HEK293 (cell line): ENCODE data around the gene DLG2.

Source experiments
- CTCF ChIA-PET: fragments of 350-600 bp; formaldehyde crosslinking; extraction: SDS; loops from one replicate; lab custom pipeline; 2021; ENCODE audit warnings: antibody characterized with exemption; lab: Yijun Ruan, JAX
- POLR2A ChIA-PET: fragments of 300-600 bp; formaldehyde crosslinking; extraction: SDS; loops from one replicate; lab custom pipeline; 2020; ENCODE audit warnings: antibody characterized with exemption, inconsistent platforms; lab: Yijun Ruan, JAX
- H3K27ac ChIP-seq: fragments of 200-500 bp; sonication (Bioruptor generic); 2 replicates; pipeline ENCODE4 v1.5.1; 2014; ENCODE audit warnings: low read depth, low read length, control low read depth, inconsistent platforms; ENCODE audit errors: extremely low read depth
- H3K36me3 ChIP-seq, 2 experiments: fragments of 200-500 bp in 1 of 2; sonication (Bioruptor generic) in 1 of 2; 1 replicate in 1 of 2; 2 replicates in 1 of 2; pipeline ENCODE4 v1.5.1; 2014 to 2017; ENCODE audit warnings: inconsistent platforms in 2 of 2, low read length in 2 of 2; ENCODE audit not compliant: control insufficient read depth in 2 of 2, insufficient read depth in 1 of 2
- H3K4me1 ChIP-seq: fragments of 200-500 bp; sonication (Bioruptor generic); 2 replicates; pipeline ENCODE4 v1.5.1; 2014; ENCODE audit warnings: mild to moderate bottlenecking, low read length, inconsistent platforms; ENCODE audit not compliant: control insufficient read depth, insufficient read depth
- H3K4me3 ChIP-seq: 2 replicates; pipeline ENCODE4 v1.5.1; 2011; ENCODE audit warnings: low read depth, mild to moderate bottlenecking, control low read depth, low read length, moderate library complexity
- H3K9me3 ChIP-seq: fragments of 200-500 bp; sonication (Bioruptor generic); 2 replicates; pipeline ENCODE4 v1.5.1; 2014; ENCODE audit warnings: low read depth, low read length, inconsistent platforms; ENCODE audit not compliant: control insufficient read depth, insufficient read depth
- GLI4 ChIP-seq: fragments of 450-650 bp; formaldehyde crosslinking; IDR thresholded peaks from 2 replicates; pipeline ENCODE4 v1.5.1; 2016; ENCODE audit warnings: missing biosample characterization, missing genetic modification characterization
- GLIS1 ChIP-seq: fragments of 450-650 bp; formaldehyde crosslinking; IDR thresholded peaks from 2 replicates; pipeline ENCODE4 v1.5.1; 2016; ENCODE audit warnings: missing biosample characterization, missing genetic modification characterization
- KLF16 ChIP-seq: fragments of 450-650 bp; formaldehyde crosslinking; IDR thresholded peaks from 2 replicates; pipeline ENCODE4 v1.5.1; 2017; ENCODE audit warnings: missing biosample characterization, missing genetic modification characterization
- SP3 ChIP-seq: fragments of 450-650 bp; formaldehyde crosslinking; IDR thresholded peaks from 2 replicates; pipeline ENCODE4 v1.5.1; 2016; ENCODE audit warnings: missing biosample characterization, missing genetic modification characterization
- TCF7L2 ChIP-seq: IDR thresholded peaks from 2 replicates; pipeline ENCODE4 v1.6.1; 2011; ENCODE audit warnings: low read depth, mild to moderate bottlenecking, inconsistent platforms, low read length, moderate library complexity, borderline replicate concordance
- ZIC2 ChIP-seq: fragments of 450-650 bp; formaldehyde crosslinking; IDR thresholded peaks from 2 replicates; pipeline ENCODE4 v1.5.1; 2016; ENCODE audit warnings: missing biosample characterization, missing genetic modification characterization
- ZNF114 ChIP-seq: fragments of 450-650 bp; formaldehyde crosslinking; IDR thresholded peaks from 2 replicates; pipeline ENCODE4 v1.5.0; 2017; ENCODE audit warnings: missing biosample characterization, missing genetic modification characterization
- ZNF184 ChIP-seq: fragments of 450-650 bp; IDR thresholded peaks from 2 replicates; pipeline ENCODE4 v1.5.1; 2018; ENCODE audit warnings: missing biosample characterization, mild to moderate bottlenecking, missing genetic modification characterization
- ZNF600 ChIP-seq: fragments of 450-650 bp; formaldehyde crosslinking; IDR thresholded peaks from 2 replicates; pipeline ENCODE4 v1.5.1; 2016; ENCODE audit warnings: missing biosample characterization, missing genetic modification characterization
- ZNF776 ChIP-seq: fragments of 450-650 bp; formaldehyde crosslinking; IDR thresholded peaks from 2 replicates; pipeline ENCODE4 v1.5.0; 2017; ENCODE audit warnings: missing biosample characterization, missing genetic modification characterization, borderline replicate concordance
- TF ChIP-seq, protein P1 (sequence below): fragments of 450-650 bp; formaldehyde crosslinking; IDR thresholded peaks from 2 replicates; pipeline ENCODE4 v1.5.1; 2016; ENCODE audit warnings: missing biosample characterization, missing genetic modification characterization
- TF ChIP-seq, protein P2 (sequence below): fragments of 450-650 bp; formaldehyde crosslinking; IDR thresholded peaks from 2 replicates; pipeline ENCODE4 v1.5.1; 2016; ENCODE audit warnings: missing biosample characterization, missing genetic modification characterization
- TF ChIP-seq, protein P3 (sequence below): fragments of 450-650 bp; formaldehyde crosslinking; IDR thresholded peaks from 2 replicates; pipeline ENCODE4 v1.5.1; 2016; ENCODE audit warnings: missing biosample characterization, missing genetic modification characterization
- TF ChIP-seq, protein P4 (sequence below): fragments of 450-650 bp; formaldehyde crosslinking; IDR thresholded peaks from 2 replicates; pipeline ENCODE4; 2016; ENCODE audit warnings: missing biosample characterization, missing genetic modification characterization
- TF ChIP-seq, protein P5 (sequence below): fragments of 450-650 bp; formaldehyde crosslinking; IDR thresholded peaks from 2 replicates; pipeline ENCODE4 v1.5.1; 2016; ENCODE audit warnings: missing biosample characterization, missing genetic modification characterization
- TF ChIP-seq, protein P6 (sequence below): fragments of 450-650 bp; formaldehyde crosslinking; conservative IDR thresholded peaks from 2 replicates; pipeline ENCODE4 v1.5.1; 2016; ENCODE audit warnings: low read depth, missing biosample characterization, missing genetic modification characterization
- TF ChIP-seq, protein P7 (sequence below): fragments of 450-650 bp; formaldehyde crosslinking; IDR thresholded peaks from 2 replicates; pipeline ENCODE4 v1.5.1; 2016; ENCODE audit warnings: missing biosample characterization, missing genetic modification characterization

DLG2 gene

DNA sequence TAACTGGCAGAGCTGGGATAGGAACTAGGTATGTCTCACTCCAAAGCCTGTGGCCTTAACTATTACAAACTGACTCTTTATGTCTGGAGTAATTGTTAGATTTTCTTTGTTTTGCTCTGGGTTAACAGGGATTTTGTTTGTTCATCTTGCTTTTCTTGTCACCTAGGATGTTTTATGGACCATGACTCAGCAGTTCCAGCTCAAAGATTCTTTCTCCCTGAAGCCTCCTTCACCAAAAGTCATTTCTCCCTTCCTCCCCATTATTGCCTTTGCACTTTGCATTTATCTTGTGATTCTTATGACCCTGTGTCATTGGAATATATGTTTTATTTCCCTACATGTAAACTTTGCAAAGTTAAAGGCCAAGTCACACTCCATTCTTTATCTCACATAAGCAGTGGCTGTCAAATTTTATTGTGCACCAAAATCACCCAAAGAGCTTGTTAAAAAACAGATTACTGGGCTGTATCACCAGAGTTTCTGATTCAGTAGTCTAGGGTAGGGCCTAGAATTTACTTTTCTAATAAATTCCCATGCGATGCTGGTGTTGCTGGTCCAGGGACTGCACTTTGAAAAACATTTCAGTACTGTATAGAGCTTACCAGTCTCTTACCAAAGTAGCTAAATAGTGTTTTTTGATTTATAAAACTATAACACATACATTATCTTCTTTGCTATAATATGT lies 327.7 kb downstream of the DLG2 start:
- POLR2A ChIA-PET, result interaction anchor here (0.5 kb wide), 1 partner anchor 534 kb away, joined by 3 read pairs; no protein-coding TSS in a partner anchor
- no peak overlapping the region for H3K4me3 ChIP-seq
- H3K36me3 ChIP-seq, result no peaks in the 10 kb centered on the region
- H3K4me1 ChIP-seq, result no peaks in the 10 kb centered on the region
- H3K27ac ChIP-seq, result no peak overlapping the region
- CTCF ChIA-PET, result no interaction called here
- H3K9me3 ChIP-seq, result no peaks in the 10 kb centered on the region
- TF ChIP-seq GLIS1, result no peak
- TF ChIP-seq GLI4, result no peak
- no peak for TF ChIP-seq ZNF114 (tag by site-specific recombination)
- TF ChIP-seq, protein P1, sequence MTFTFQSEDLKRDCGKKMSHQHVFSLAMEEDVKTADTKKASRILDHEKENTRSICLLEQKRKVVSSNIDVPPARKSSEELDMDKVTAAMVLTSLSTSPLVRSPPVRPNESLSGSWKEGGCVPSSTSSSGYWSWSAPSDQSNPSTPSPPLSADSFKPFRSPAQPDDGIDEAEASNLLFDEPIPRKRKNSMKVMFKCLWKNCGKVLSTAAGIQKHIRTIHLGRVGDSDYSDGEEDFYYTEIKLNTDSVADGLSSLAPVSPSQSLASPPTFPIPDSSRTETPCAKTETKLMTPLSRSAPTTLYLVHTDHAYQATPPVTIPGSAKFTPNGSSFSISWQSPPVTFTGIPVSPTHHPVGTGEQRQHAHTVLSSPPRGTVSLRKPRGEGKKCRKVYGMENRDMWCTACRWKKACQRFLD (tag by site-specific recombination), result no peak
- TF ChIP-seq KLF16, result no peak
- no peak for TF ChIP-seq SP3
- TF ChIP-seq, all 188 proteins: peak for 0

DNA sequence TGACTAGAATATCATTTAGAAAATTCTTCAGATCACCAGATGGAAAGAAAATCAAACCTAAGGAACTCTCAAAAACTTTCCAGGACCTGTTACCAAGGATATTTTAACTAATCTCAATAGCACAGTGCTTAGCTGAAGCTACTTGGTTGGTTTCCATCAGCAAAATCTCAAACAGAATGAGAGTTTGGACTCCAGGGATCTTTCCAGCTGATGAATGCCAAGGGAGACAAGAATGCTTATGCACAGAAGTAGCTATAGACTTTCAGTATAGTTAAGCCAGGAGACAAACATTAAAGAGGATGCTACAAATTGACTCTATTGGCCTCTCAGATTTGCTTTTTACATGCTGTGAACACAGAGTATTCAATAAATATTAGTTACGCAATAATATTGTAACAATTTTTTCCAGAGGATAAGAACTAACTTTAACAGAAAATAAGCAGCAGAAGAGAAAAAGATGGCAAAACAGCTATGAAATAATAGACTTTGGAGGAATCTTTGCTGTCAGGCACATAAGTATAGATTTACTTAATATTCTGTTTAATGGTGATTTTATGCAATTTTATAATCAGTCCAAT lies 331.4 kb downstream of the DLG2 start:
- no peaks in the 10 kb centered on the region for H3K36me3 ChIP-seq
- no peaks in the 10 kb centered on the region for H3K9me3 ChIP-seq
- H3K27ac ChIP-seq, result no peak overlapping the region
- ChIA-PET POLR2A (no interaction called here), CTCF (no interaction called here)
- H3K4me1 ChIP-seq, result no peaks in the 10 kb centered on the region
- no peak overlapping the region for H3K4me3 ChIP-seq
- TF ChIP-seq ZNF600 (no peak), ZNF184 (tag by site-specific recombination) (no peak), ZNF776 (tag by site-specific recombination) (no peak), TCF7L2 (no peak), ZIC2 (tag by site-specific recombination) (no peak)
- TF ChIP-seq, protein P2, sequence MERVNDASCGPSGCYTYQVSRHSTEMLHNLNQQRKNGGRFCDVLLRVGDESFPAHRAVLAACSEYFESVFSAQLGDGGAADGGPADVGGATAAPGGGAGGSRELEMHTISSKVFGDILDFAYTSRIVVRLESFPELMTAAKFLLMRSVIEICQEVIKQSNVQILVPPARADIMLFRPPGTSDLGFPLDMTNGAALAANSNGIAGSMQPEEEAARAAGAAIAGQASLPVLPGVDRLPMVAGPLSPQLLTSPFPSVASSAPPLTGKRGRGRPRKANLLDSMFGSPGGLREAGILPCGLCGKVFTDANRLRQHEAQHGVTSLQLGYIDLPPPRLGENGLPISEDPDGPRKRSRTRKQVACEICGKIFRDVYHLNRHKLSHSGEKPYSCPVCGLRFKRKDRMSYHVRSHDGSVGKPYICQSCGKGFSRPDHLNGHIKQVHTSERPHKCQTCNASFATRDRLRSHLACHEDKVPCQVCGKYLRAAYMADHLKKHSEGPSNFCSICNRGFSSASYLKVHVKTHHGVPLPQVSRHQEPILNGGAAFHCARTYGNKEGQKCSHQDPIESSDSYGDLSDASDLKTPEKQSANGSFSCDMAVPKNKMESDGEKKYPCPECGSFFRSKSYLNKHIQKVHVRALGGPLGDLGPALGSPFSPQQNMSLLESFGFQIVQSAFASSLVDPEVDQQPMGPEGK (tag by site-specific recombination), result no peak
- TF ChIP-seq, protein P3, sequence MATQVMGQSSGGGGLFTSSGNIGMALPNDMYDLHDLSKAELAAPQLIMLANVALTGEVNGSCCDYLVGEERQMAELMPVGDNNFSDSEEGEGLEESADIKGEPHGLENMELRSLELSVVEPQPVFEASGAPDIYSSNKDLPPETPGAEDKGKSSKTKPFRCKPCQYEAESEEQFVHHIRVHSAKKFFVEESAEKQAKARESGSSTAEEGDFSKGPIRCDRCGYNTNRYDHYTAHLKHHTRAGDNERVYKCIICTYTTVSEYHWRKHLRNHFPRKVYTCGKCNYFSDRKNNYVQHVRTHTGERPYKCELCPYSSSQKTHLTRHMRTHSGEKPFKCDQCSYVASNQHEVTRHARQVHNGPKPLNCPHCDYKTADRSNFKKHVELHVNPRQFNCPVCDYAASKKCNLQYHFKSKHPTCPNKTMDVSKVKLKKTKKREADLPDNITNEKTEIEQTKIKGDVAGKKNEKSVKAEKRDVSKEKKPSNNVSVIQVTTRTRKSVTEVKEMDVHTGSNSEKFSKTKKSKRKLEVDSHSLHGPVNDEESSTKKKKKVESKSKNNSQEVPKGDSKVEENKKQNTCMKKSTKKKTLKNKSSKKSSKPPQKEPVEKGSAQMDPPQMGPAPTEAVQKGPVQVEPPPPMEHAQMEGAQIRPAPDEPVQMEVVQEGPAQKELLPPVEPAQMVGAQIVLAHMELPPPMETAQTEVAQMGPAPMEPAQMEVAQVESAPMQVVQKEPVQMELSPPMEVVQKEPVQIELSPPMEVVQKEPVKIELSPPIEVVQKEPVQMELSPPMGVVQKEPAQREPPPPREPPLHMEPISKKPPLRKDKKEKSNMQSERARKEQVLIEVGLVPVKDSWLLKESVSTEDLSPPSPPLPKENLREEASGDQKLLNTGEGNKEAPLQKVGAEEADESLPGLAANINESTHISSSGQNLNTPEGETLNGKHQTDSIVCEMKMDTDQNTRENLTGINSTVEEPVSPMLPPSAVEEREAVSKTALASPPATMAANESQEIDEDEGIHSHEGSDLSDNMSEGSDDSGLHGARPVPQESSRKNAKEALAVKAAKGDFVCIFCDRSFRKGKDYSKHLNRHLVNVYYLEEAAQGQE, result no peak
- TF ChIP-seq, protein P4, sequence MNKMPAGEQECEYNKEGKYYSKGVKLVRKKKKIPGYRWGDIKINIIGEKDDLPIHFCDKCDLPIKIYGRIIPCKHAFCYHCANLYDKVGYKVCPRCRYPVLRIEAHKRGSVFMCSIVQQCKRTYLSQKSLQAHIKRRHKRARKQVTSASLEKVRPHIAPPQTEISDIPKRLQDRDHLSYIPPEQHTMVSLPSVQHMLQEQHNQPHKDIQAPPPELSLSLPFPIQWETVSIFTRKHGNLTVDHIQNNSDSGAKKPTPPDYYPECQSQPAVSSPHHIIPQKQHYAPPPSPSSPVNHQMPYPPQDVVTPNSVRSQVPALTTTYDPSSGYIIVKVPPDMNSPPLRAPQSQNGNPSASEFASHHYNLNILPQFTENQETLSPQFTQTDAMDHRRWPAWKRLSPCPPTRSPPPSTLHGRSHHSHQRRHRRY, result no peak
- TF ChIP-seq, protein P5, sequence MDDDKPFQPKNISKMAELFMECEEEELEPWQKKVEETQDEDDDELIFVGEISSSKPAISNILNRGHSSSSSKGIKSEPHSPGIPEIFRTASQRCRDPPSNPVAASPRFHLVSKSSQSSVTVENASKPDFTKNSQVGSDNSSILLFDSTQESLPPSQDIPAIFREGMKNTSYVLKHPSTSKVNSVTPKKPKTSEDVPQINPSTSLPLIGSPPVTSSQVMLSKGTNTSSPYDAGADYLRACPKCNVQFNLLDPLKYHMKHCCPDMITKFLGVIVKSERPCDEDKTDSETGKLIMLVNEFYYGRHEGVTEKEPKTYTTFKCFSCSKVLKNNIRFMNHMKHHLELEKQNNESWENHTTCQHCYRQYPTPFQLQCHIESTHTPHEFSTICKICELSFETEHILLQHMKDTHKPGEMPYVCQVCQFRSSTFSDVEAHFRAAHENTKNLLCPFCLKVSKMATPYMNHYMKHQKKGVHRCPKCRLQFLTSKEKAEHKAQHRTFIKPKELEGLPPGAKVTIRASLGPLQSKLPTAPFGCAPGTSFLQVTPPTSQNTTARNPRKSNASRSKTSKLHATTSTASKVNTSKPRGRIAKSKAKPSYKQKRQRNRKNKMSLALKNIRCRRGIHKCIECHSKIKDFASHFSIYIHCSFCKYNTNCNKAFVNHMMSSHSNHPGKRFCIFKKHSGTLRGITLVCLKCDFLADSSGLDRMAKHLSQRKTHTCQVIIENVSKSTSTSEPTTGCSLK, result no peak
- TF ChIP-seq, protein P6, sequence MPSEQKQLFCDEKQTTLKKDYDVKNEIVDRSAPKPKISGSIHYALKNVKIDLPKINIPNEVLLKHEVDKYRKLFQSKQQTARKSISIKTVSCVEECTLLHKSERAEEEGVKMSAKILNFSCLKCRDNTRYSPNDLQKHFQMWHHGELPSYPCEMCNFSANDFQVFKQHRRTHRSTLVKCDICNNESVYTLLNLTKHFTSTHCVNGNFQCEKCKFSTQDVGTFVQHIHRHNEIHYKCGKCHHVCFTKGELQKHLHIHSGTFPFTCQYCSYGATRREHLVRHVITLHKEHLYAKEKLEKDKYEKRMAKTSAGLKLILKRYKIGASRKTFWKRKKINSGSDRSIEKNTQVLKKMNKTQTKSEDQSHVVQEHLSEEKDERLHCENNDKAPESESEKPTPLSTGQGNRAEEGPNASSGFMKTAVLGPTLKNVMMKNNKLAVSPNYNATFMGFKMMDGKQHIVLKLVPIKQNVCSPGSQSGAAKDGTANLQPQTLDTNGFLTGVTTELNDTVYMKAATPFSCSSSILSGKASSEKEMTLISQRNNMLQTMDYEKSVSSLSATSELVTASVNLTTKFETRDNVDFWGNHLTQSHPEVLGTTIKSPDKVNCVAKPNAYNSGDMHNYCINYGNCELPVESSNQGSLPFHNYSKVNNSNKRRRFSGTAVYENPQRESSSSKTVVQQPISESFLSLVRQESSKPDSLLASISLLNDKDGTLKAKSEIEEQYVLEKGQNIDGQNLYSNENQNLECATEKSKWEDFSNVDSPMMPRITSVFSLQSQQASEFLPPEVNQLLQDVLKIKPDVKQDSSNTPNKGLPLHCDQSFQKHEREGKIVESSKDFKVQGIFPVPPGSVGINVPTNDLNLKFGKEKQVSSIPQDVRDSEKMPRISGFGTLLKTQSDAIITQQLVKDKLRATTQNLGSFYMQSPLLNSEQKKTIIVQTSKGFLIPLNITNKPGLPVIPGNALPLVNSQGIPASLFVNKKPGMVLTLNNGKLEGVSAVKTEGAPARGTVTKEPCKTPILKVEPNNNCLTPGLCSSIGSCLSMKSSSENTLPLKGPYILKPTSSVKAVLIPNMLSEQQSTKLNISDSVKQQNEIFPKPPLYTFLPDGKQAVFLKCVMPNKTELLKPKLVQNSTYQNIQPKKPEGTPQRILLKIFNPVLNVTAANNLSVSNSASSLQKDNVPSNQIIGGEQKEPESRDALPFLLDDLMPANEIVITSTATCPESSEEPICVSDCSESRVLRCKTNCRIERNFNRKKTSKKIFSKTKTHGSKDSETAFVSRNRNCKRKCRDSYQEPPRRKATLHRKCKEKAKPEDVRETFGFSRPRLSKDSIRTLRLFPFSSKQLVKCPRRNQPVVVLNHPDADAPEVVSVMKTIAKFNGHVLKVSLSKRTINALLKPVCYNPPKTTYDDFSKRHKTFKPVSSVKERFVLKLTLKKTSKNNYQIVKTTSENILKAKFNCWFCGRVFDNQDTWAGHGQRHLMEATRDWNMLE (tag by site-specific recombination), result no peak
- TF ChIP-seq, protein P7, sequence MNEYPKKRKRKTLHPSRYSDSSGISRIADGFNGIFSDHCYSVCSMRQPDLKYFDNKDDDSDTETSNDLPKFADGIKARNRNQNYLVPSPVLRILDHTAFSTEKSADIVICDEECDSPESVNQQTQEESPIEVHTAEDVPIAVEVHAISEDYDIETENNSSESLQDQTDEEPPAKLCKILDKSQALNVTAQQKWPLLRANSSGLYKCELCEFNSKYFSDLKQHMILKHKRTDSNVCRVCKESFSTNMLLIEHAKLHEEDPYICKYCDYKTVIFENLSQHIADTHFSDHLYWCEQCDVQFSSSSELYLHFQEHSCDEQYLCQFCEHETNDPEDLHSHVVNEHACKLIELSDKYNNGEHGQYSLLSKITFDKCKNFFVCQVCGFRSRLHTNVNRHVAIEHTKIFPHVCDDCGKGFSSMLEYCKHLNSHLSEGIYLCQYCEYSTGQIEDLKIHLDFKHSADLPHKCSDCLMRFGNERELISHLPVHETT, result no peak
